Nucleus accumbens (tissue), 56 donors: ENCODE data around the gene RBBP8NL.

Experiments used
- DNase-seq, 56 donors: peaks; one replicate each; lab custom pipeline; 2025; lab: John Stamatoyannopoulos, UW

The RBBP8NL gene

DNA sequence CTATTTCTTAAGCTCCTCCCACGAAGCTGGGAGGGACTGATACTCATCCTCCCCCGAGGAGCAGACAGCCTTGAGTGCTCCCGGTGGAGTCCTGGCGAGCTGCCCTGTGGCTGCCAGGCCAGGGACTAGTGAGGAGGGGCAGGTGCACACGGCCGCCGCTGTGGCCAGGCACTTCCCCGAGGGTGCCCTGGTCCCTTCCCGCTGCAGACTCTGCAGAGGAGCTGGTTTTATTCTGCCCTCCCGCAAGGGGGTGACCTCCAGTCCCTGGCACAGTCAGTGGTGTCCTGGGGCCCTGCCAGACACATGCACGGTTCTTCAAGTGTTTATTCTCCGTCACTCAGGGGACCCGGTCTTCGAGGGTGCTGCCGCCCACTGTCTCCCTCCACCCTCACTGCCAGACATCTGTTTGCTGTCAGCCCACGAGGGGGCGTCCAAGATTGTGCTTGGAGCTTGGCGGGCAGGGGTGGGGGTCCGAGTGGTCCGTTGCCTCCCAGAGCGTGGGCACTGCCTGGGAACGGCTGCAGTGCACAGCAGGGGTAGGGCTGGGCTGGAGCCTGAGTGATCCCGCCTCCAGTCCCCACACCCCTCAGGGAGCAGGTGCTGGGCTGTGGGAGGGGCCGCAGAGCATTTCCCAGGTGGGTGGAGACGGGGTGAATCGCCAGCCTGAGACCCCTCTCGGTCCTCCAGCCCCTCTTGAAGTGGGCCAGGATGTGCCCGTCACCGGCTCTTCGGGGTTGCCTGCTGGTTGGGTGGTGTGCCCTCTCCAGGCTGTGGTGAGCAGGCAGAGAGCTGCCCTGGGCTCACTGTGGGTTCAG lies 17.2 kb downstream of the RBBP8NL start:
- peak in 7 of 56 donors; percentile 2 to 60 (median 26) for DNase-seq

DNA sequence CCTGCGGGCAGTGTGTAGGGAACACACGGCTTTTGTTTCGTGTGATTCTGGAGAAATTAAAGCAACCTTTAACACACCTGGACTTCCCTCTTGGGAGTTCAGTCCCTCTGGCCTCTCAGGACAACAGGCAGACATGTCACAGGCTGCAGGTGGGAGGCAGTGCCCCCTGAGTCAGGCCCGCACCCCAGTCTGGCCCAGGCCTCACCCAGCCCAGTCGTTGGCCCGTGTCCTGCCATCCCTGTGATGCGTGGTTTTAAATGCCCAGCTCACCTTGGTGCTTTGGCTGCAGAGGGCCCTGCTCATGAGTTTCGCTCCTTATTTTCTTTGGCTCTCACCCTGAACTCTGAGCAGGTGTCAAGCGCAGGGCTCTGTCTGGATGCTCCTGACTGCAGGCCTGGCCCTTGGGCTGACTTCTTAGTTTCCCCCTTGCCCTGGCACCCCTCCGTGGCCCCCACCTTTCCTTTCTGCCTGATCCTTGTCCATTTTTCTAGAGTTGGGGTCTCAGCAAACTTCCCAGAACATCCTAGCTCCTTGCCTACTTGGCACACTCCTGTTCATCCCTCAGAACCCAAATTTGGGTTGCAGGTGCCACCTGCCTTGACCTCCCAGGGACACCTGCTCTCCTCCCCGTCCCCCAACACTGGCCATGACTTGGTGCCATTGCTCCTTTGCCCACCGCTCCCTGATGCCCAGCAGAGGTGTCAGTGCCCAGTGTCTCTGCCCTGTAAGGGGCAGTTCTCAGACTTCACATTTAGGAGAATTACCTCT lies 18.1 kb downstream of the RBBP8NL start:
- DNase-seq = no peak

DNA sequence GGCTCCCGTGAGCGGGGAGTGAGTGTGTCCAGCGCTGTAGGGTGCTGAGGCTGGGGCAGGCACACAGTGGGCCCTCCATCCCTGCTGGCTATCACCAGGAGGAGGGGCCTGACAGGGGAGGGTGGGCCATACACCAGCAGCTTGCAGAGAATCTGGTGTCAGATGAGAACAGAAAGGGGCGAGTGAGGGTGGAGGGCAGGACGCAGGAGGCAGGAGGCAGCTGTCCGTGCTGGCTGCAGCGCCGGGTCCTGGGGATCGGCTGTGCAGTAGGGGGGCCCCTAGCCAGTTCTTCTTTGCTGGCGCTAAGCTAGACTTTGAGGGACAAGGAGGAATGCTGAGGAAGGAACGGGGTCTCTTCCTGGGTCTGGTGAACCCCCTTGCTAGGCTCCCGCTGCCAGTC lies 18.7 kb downstream of the RBBP8NL start:
- DNase-seq = no peak

DNA sequence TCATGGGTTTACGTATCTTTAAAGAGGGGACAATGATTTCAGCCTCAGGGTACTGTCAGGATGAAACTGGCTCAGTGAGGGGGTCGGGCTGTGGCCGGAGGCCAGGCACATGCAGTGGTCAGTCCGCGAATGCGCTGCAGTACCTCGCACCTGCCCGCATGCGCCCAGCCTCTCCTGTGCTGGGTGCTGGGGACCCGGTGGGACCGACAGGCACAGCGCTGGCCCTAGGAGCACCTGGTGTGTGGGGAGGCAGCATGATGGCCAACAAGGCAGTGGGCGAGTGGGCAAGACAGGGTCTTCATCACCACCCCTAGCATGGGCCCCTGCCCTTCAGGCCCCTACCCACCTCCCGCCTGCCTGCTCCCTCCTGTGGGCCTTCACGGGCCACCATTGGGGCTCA lies 19.3 kb downstream of the RBBP8NL start:
- peak in 1 of 56 donors; percentile 6 for DNase-seq

DNA sequence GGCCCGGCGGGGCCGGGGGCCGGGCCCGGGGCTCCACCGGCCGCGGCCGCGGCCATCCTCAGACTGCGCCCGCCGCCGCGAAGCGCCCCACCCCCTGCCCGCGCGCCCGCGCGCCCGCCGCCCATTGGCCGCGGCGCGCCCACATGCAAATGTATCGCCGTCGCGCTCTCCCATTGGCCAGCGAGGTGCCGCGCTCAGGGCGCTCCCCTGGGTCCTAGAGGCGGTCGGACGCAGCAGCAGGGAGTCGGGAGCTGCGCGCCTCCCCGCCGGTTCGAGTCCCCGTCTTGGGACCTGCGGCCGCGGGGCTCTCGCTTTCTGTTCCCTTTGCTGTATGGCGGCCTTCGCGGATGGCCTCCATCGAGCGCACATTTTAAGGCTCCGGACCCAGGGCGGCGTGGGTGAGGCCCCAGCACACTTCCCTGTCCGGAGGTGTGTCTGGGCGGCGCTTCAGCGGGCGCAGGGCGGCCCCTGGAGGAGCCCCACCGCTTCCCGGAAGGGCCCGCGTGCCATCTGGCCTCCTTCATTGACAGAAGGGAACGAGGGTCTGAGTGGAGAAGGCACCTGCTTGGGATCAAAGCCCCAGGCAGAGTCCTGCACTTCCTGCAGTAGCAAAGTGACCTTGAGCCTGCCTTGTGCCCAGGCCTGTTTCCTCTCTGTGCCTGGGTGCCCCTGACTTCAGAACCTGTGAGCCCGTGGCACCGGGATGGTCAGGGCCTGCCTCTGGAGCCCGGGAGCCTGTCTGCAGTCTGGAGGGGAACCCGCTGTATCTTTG lies 19.9 kb downstream of the RBBP8NL start, which contains the start of gene CABLES2:
Gene CABLES2, minus strand, starts transcription at position 65 of the 772 bp plus-strand sequence. Its CDS starts 9 bp downstream, at position 56.
- DNase-seq = peak in 55 of 56 donors; percentile 52 to 96 (median 85)

DNA sequence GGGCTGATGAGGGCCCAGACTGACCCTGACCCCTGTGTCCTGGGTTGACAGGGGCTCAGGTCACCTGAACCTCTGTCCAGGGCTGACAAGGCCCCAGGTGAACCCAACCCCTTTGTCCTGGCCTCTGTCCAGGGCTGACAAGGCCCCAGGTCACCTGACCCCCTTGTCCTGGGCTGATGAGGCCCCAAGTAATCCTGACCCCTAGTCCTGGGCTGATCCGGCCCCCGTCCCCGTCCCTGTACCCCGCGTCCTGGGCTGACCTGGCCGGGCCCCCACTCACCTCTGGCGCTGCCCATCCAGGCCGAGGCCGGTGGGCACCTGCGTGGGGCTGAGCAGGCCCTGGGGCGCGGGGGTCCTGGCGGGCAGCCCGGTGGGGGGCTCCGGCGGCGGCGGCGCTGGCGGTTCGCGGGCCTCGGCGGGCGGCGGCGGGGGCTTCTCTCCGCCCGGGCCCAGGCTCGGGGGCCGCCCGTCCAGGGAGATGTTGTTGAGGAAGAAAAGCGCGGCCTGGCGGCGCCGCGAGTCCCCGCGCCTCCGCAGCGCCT lies 20.6 kb downstream of the RBBP8NL start:
- peak in 4 of 56 donors; percentile 3 to 14 (median 10) for DNase-seq

DNA sequence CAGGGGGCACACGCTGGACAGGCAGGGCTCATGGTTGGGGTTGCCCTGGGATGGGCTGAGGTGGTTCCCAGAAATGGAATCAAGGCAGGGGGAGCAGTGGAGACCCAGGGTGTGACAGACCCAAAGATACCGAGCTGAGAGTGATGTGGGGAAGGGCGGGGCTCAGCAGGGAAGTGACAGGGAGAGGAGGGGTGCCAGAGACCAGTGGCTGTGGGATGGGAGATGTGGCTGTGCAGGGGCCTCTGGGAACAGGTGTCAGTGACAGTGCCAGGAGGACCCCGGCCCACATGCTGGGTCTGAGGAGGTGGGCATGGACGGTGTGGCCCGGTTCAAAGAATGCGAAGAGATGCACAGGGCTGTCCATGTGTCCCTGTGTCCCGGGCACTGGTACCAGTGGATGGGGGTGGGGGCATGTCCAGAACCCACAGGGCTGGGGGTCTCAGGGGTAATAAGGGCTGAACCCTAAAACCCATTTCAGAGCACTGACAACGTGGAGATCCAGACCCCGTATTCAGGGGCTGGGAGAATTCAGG lies 21.3 kb downstream of the RBBP8NL start:
- DNase-seq = no peak

DNA sequence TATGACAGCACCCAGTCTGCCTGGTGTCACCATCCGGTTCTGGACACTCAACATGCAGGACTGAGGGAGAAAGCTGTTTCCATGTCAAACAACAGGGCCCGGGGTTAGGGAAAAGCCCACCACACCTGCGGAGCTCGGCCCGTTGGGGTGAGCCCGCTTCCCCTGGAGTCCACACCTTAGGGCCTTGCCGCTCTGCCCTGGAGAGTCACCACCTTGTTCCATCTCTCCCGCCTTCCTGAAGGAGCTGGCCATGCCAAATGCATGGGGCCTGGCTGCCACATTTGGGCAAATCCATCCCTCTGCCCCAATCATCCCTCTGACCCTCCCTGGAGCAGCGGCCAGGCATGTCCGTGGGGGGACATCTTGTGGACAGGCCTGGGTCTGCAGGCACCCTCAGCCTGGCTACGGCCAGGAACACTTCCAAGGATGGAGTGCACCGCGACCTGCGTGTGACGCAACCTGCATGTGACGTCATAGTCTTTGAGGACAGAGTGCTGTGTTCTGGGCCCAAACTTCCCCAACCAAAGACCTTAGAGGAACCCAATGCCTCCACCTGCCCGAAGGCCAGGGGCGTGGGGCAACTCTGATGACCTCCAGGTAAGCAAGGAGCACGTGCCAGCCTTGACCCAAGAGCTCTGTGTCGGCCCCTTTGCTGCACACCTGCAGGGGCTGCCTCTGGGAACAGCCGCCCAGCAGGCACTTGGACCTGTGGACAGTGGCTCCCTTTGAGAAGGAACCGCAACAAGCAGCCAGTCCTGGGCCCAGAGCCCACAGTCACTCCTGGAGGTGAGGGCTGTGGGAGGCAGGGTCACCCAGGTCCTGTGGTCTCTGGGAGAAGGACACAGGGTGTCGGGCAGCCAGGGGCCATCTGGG lies 22.0 kb downstream of the RBBP8NL start:
- DNase-seq = peak in 14 of 56 donors; percentile 5 to 31 (median 15)

DNA sequence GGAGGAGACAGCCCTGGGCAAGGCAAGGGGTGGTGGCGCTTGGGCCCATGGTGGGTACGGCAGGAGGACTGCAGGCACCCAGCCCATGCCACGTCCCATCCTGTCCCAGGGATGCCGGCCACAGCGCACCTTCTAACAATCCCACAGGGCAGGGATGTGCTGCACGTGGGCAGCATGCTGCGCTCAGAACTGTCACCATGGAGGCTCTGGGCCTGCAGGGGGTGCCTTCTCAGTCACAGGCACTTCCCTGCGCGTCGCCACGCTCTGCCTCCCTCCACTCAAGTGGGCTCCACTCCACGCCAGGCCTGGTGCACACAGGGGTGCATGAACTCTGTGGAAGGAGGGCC lies 22.6 kb downstream of the RBBP8NL start:
- DNase-seq = no peak

DNA sequence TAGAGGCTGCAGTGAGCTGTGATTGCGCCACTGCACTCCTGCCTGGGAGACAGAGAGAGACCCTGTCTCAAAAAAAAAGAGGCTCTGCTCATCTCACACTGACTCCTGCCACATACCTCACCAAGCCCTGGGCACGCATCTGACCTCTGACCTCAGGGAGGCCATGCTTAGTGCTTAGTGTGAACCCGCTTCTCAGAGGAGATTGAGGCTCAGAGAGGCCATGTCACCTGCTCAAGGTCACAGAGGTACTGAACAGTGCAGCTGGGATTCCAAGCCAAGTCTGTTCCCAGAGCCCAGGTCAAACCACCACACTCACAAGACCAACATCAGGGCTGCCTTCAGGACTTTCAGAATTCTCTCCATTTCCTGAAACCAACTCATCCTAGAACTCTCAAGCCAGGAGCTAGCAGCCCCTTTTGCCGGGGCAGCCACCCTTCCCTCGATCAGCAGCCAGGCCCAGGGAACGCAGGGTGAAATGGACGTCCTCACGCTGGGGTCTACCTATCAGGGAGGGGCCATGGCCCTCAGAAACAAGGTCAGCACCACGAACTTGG lies 23.1 kb downstream of the RBBP8NL start:
- no peak for DNase-seq

DNA sequence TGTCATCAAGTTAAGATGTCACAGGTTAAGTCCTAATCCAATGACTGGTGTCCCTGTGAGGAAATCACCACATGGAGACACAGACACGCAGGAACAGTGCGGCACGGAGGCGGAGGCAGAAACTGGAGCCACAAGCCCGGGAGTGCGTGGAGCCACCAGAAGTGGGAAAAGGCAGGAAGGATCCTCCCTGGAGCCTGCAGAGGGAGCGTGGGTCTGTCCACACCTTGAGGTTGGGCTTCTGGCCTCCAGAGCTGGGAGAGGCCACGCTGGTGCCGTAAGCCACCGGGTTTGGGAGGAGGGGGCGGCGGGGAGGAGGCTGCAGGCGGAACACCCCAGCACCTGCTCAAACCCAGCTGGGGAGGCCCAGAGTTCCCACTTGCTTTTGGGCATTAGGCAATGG lies 24.0 kb downstream of the RBBP8NL start:
- DNase-seq = no peak

DNA sequence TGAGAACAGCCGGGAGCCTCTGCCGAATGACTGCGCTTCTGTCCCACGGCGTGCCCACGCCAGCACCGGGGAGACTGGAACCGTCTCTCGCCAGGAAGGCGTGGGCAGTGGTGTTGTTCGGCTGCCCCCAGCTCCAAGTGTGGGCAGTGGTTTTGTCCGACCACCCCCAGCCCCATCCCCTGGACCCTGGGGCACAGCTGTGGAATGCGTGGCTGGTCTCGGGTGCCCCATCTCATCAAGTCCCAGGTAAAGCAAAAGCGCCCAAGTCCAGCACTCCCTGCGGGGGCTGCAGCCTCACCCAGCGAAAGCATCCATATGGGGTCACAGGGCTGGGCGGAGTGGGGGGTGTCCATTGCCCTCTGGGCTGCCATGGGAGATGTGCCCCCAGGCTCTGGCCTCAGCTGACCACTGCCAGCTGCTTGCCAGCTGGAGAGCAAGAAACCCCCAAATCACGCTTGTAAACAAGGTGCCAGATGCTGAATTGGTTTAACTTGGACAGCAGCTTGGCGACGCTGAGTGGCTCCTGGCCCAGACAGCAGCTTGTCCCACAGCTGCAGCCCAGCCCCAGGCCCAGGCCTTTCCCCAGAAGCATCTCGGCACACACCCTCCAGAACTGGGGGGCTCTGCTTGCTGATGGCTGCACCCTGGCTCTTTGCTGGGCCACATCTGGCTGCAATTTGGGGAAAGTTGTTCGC lies 24.7 kb downstream of the RBBP8NL start:
- no peak for DNase-seq

DNA sequence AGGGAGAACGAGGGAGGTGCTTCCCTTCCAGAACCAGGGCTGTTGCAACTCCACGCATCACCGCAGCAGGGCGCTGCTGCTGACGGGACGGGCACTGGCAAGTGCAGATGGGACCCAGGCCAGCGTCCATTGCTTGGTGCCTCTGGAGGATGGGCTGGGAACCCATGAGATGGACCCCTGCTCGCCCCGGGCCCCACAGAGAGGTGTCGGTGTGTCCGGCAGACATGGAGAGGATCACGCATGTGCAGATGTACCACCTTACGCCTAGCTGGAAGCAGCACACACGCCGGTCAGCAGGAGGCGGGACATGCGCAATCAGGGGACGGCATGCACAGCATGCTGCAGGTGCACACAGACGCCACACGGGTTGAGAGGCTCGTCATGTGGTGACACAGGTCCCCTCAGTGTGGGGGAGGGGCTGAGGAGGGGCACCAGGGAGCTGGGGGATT lies 26.0 kb downstream of the RBBP8NL start:
- no peak for DNase-seq

DNA sequence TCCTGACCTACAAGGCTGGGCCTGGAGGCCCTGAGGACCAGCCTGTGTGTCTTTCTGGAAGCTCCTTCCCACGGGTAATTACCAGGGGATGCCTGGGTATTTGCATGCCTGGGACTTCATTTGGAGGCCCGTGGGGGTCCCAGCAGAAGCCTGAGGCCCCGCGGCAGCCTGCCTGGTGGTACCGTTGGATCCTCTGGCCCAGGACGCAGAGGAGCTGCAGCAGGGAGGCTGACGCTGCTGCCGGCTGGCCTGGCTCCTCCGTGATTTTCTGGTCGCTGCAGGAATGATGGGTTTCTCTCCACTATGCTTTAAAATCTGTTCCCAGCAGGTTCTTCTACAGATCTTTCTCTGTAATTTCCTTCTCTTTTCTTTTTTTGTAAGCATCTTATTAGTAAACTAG lies 26.8 kb downstream of the RBBP8NL start:
- no peak for DNase-seq

DNA sequence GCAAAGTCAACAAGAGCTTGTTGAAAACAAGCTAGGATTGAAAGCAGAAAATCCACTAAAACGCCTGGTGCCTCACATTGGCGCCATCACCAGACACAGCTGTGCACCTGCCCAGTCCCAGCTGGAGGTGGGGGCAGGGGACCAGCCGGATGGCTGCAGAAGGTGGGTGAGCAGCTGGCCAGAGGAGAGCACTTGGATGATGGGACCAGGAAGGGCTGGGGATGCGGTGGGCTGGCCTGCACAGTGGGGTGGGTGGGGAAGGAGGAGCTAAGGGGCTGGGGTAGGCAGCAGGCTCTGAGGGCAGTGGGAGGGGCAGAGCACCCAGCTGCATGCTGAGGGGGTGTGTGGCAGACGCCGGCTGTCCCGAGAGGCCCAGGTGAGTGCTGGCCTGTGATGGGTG lies 27.3 kb downstream of the RBBP8NL start:
- DNase-seq = no peak

DNA sequence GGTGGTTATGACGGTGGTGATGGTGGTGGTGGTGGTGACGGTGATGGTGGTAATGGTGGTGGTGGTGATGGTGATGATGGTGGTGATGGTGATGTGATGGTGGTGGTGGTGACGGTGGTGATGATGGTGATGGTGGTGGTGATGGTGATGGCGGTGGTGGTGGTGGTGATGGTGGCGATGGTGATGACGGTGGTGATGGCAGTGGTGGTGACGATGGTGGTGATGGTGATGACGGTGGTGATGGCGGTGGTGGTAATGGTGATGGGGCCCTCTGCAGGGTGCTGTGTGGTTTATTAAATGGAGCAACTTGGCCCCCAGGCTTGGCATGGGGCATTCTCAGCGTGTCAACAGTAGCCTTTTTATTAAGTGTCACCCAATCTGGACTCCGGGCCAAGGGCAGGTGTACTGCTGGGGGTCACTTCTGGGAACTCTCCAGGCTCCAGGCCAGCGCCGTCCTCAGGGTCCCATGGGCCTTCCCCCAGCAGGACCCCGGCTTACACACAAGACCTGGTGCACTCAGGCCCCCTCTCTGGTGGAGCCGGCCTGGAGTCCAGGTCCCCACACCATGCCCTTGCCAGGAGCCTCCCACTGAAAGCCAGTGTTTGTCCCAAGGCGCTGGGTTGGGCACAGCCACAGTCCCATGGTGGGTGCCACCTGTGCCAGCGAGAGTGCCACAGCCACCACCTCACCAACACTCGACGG lies 29.1 kb downstream of the RBBP8NL start:
- no peak for DNase-seq

DNA sequence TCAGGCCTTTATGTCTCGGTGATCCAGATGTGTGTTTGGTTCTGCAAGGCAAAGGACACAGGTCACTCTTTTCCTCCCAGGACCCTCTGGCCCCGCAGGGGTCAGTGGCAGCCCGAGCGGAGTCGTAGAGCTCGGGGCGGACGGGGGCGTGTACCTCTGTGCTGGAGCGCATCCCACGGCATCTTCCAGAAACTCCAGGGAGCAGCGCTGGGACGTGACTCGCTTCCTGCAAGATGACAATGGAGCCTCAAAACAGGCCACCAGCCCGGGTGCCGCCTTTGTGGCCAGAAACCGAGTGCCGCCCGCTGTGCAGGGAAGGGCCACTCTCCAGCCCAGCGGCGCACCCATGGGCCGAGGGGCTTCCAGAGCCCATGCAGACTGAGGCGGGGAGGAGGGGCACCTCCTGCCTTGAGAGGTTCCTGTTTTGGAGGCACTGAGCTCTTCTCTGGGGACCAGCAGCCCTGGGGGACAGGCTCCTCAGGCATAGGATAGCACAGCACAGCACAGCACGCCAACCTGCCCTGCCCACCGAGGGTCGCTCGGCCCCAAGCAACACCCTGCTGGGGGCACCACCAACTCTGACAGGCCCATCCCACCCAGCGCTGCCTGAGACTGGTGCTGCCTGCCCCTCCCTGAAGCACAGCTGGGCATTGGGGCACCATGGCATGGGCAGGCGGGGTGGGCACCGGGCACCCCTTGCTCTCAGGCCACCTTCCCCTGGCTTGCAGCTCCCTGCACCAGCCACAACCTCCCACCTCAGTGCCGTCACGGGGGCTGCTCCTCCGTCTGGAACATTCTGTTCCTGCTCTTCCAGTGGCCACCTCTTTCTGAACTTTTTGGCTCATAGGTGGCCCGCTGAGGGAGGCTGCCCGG lies 30.7 kb downstream of the RBBP8NL start:
- no peak for DNase-seq
